HG03103 (cell line): ENCODE data around the gene CUEDC1.

Experiments used
- ATAC-seq: cut with Tn5 transposase; IDR thresholded peaks from one replicate; pipeline ENCODE4 v1.9.1; 2021; ENCODE audit warnings: low read depth; ENCODE audit not compliant: unreplicated experiment

The CUEDC1 gene, protein sequence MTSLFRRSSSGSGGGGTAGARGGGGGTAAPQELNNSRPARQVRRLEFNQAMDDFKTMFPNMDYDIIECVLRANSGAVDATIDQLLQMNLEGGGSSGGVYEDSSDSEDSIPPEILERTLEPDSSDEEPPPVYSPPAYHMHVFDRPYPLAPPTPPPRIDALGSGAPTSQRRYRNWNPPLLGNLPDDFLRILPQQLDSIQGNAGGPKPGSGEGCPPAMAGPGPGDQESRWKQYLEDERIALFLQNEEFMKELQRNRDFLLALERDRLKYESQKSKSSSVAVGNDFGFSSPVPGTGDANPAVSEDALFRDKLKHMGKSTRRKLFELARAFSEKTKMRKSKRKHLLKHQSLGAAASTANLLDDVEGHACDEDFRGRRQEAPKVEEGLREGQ

DNA sequence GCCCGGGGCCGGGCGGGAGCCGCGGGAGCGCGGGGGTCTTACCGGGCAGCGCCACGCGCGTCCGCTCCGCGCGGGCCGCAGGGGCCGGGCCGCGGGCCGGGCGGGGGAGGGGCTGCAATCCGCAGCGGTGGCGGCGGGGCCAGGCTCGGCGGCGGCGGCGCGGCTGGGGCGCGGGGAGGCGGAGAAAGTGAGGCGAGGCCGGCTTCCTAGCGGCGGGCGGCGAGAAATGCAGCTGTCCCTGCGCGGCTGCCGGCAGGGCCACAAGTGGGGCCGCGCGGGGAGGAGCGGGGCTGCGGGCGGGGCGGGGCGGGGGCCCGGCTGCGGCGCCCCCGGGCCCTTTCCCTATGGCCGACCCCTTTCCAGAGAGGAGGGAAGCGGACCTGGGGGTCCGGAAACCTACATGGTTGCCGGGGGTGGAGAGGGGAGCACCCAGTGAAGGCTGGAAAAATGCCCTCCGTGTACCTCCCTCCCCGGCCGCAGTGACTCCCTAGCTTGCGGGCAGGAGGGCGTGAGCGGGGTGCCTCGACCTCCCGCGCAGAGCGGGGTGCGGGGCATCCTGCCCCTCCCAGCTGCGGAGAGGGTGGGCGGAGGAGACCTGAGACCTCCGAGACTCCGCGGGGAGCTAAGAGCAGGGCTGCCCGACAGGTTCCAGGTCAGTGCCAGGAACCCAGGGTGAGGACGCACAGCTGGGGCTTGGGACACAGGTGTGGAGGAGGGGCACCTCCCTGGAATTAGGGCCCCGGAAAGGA is at the start of gene CUEDC1:
Gene CUEDC1 (minus strand): TSS at position 230 of the 749 bp plus-strand sequence. CDS start 69,848 bp downstream, outside the sequence.
- no peak for ATAC-seq

DNA sequence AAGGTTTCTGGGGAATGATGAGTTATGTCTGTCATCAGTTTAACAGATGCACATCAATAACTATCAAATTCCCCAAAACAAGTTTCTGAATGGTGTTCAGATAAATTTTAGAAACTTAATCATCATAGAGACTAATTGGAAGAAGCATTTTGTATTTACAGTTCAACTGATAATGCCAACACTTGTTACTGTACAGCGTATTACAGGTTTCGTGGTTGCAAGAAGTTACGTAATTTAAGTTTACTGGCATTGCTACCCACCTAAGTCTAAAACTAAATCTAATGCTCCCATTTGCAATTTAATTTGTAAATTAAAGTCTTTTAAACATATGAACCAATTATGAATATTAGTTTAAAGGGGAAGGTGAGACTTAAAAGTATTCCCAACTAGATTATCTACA is 48.8 kb upstream of the CUEDC1 start:
- no peak for ATAC-seq

DNA sequence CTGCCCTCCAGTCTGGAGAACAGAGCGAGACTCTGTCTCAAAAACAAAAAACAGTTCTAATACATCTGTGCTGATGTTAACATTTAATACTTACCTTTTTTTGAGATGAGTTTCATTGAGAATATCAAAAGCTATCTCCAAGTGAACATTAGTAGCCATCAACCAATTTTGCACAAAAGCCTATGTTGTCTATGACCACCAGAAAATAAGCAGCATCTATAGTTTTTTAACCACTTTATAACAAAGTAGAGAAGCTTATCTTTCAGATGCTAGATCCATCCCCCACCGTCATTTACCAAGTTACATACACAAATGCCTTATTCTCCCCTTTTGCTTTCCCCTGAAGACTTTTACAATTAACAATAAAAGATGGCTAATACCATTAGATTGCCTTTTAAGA is 47.8 kb upstream of the CUEDC1 start:
- no peak for ATAC-seq

DNA sequence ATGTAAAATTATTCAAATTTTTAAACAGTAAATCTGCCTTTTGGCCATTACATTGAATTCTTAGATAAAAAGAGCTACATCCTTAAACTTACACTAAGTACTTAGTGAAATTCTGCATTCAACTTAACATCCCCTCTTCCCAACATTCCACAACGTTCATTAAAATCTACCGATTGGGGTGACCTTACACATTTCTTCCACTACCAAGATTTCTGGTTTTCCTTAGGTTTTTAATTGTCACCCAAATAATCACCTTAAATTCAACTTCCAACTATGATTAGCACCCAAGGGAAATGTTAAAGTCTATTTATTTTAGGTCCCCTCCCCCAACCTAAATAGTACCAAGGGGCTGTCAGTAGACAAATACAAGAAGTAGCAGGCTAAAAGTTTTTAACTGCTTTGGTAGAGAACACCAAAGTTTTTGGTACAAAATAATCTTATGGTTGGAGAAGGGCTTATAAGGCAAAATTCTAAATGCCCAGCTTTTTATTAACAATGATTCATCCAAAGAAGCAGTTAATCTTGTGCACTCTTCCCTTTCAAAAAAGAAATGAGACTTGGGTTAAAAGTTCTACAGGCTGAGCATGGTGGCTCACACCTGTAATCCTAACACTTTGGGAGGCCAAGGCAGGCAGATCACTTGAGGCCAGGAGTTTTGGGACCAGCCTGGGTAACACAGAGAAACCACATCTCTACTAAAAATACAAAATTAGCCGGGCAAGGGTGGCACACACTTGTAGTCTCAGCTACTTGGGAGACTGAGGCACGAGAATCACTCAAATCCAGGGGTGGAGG is 47.1 kb upstream of the CUEDC1 start:
- ATAC-seq: no peak

DNA sequence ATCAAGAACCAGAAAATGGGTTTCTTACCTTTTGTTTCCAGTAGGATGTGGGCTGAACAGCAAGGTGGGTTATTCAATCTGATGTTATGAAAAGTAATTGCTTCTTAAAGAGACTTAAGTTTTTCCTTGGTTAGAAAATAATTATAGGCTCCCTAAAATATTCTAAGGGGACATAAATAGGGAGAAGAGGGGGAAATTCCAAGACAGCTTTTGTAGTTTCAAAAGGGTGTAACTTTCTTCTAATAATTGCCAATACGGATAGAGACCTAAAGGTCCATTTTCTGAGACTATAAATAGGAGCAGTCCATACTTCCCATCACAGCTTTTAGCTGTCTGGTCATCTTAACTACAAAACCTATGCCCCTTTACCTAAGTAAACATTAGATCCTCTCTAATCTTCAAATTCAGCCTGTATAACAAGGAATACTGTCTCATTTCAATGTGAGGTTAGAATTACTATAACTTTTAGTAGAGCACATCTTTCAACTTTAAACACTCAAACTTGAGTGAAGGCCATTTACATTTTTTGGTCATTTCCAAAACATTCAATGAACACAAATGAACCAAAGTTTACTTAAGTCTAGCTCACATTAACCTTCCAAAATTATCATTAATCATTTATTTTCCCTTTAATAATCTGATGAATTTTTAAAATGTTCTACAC is 46.4 kb upstream of the CUEDC1 start:
- ATAC-seq: no peak

DNA sequence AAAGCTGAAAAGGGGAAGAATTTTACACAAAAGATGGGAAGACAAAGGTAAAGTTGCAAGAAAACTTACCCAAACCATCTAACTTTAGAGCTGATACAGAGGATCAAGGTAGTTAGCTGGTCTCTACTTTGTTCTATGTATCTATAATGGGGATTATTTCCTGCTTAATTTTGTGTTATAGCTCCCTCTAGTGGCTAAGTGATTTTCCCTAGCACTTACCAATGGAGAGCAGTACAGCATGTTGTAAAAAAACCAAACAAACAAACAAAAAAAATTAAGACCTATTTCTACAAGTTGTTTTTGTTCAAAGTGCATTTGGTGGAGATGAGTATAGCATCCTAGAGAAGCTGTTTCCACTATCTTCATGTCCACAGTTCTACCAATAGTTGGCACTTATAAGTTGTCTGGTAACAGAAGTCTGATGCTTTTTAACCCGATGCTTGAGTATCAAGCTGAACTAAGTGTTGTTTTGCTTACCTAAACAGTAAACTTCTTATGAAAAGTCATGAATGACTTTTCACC is 44.3 kb upstream of the CUEDC1 start:
- peak; percentile 46 for ATAC-seq

DNA sequence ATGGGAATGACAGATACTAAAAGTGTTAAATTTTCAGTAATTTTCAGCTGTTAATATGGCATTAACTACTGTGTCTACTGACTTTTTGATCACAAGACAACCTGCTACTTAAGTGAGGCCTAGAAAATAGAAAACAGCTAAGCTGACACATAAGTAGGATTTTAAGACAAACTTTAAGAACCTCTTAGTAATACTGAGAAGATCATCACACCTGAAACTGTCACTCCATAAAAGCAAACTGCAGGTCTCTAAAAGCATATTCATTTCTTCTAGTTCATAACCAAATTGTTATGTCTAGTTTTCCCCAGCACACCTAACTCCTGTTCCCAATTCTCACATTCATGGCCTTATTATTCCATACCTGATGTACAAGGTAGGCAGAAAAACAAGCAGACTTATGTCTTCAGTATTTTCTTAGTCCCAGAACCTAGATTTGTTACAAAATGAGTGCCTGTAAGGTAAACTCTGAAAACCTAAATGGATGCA is 43.8 kb upstream of the CUEDC1 start:
- ATAC-seq: no peak

DNA sequence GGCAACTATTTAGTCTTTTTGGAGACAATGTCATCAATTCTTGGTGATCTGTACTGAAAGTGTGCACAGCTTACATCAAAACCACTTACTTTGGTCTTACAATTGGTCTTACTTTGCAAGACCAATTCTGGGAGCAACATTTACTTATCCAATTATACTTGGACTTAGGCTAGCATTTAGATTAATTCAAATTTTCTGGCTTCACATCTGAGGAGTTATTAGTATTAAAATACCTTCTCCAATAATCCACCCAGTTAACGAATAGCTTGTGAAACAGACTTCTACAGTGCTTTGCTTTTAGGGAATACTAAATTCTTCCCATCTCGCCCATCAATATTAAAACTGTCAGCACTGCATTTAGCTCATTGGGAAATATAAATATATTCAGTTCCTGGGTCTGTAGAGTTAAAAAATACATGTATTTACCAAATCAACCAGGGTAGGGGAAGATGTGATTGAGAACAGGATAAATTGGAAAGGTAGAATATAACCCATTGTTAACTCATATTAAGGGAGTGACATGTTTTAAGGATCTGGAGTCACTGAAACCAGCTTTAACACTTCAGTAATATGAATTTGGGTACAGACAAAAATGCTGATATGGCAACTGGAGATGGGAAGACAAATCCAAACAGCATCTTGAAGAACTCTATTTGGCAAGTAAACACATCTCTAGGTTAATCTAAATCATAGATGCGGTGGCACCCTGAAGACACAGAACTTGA is 42.0 kb upstream of the CUEDC1 start:
- no peak for ATAC-seq

DNA sequence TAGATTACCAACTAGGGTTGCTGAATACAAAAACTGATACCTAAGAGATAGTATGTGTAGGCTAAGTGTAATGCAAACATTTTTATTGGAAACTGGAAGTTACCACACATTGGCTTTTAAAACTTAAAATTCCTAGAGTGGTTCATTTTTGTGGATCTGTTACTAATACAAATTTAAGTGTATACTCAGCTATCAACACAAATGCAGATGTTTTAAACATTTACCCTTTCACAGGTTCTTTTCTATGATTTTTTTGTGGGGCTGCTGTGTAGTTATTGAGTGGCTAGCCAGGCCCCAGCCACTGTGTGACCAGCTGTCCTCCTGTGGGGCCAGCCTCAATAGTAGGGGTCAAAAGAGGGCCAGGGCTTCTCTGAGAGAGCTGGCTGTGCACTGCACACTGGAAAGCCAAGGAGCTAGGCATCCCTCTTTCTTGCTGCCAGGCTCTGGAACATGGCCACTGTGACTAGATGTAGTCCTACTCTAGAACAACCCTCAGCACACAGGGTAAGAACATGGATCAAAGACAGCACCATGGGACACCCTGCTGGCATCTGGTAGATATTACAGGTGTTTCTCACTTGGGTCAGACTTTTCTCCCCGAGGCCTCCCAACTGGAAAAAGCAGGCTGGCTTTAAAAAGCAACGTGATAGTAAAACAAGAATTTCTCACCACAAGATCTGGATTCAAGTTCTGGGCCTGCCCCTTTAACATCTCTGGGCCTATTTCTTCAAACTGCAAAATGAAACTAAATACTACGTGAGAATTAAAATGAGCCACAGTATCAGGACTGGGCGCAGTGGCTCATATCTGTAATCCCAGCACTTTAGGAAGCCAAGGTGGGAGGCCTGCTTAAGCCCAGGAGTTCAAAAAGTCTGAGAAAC is 40.1 kb upstream of the CUEDC1 start:
- peak; percentile 59 for ATAC-seq

DNA sequence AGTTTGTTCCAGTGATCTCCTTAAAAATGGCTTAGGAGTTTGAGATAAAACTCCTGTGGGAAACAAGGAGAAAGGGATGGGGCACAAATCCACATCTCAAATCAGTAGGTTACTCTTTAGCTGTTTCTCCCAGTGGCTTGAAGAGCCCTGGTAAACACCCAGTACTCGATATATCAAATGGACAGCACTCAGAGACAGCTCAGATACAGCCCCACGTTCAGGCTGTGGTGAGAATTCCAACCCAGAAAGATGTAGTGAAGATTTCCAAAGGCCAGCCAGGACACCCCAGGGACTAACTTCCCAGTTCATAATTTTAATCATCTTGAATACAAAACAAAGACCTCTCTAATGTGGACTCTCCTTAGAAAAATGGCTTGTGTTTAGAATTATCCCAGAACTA is 39.2 kb upstream of the CUEDC1 start:
- ATAC-seq: no peak

DNA sequence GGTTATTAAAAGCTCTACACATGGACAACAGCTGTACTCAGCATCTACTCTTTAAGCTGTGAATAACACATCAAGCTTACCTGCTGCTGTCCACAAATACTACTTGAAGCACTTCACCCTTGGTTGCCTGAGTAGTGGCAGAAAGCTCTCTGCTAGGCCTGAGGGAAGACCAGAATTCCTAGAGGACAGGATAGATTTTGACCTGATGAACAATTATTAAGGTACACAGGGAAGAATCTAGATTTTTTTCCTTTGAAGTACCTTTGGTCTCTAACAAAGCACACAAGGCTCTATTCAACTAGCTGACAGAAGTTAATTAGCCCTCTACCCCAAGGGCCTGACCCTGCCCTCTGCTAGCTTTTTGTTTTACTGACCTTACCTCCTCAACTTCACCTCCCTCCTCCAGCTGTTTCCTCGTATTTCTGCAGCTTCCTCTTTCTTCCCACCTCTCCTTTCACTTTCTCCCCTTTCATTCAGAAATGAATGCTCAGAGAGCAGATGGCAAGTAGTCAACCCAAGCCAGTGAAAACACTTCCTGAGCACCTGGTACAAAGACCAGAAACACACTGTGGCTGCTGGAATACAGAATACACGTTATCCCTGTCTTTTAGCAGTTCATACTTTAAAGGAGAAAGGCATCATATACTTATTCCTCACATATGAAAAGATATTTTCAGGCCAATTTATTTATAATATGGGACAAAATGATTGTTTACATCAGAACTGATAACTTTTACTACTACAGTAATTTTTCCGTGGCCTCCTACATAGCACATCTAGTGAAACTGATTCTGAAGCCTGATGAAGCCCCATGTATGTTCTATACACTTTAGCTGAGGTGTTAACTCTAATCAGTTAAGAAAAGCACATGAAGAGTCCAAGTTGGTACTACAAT is 38.5 kb upstream of the CUEDC1 start:
- no peak for ATAC-seq

DNA sequence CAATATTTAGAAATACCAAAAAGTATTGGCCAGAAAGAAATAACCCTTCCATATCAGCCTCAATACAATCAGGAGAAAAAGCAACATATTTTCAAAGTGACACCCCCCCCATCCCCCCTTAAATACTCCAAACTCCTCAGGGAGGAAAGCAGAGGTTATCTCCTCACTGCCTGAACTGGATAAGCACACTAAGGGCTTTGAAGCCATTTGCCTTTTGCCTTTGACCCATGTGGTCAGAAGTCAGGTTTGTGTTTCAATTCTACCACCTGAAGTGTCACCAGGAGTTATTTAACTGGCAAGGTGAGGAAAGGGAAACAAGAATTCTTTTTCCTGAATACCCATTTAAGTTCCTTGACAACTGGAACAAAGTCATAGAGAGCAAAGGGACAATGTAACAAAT is 36.3 kb upstream of the CUEDC1 start:
- no peak for ATAC-seq

DNA sequence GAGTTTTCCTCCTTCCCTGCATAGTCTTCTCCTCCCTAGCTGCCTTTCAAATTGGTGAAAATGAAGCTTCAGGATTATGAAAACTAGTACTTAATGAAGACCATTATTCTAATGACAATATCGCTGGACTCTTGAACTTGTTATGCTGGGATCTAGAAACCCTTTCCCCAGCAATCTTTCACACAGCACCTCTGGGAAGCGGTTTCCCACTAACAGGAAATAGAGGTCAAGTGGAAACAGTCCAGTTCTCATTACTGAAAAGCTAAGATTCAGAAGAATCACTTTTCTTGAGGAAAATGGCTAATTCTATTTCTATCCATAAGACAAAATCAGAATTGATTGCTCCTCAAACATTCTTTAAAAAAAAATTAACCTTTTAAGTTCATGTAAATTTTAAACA is 34.8 kb upstream of the CUEDC1 start:
- ATAC-seq: no peak

DNA sequence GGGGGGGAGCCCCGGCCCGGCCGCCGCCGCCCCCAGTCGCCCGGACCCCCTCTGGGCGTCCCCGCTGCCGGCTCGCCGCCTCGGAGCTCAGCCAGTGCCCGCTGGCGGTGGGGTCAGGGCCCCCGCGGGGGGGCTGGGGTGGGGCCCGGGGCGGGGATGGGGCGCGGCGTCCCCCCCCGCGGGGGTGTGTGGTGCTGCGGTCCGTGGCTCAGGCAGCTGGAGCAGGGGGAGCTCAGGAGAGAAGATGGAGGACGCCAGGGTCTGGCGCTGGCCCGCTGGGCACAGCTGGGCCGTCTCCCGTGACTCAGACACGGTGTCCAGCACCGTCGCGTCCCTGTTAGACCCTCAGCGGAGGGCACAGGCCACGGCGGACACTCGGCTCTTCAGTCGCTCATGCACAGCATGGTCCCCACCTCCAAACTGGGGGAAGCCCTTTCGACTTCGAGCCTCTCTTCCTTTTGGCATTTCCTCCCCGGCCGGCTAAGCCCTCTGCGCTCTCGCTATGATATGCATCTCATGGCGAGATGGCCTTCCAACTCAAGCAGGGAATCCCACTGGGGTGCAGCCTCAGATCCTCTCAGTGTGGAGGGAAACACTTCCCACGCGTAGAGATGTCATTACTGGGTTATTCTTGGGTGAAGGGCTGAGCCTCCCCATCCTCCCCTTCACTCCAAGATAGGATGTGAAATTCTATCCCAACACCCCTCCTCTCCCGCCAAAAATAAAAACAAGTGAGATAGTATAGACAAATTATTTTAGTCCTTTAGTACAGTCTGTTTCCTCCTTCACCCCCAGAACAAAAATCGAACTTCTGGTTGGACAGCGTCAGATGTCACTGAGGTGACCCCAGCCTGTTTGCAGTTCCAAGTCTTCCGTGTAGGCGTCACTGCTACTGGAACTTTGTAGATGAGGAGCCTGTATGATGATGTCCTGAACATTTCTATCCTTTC is 33.4 kb upstream of the CUEDC1 start:
- ATAC-seq: peak; percentile 65

DNA sequence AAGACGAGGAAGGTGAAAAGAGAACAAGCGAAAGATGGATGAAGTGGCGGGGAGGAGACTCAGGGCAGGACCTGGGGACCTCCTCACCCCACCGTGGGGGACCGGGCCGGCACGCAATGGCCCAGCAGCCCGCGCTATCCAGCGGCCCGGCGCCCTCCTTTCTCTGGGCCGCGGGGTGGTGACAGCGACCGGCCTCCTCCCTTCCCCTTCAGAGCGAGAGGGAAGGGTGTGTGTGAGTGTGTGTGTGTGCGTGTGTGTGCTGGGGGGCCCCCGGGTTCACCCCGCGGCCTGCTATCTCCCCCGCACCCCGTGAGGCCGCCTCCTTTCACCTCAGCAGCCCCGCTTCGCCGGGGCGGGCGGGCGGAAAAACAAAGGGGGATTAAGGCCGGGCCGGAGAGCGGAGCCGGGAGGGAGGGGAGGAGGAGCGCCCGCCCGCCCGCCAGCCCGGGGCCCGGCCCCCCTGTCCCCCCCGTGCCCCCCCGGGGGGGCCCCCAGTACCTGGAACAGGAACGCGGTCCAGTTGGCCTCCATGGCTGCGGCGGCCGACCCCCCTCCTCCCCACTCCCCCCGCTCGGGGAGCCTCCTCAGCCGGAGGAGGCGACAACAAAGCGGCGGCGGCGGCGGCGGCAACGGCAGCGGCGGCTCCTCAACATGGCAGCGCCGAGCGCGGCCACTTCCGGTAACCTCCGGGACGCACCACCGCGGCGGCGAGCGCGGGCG is 32.5 kb upstream of the CUEDC1 start, which contains the start of gene VEZF1:
Gene VEZF1 (minus strand): TSS at position 674 of the 720 bp plus-strand sequence. CDS start 143 bp downstream, at position 531.
- peak; percentile 41 for ATAC-seq
